HG02943 (cell line): ENCODE results near the gene IMPDH2.

Experiments used
- ATAC-seq: cut with Tn5 transposase; IDR thresholded peaks from one replicate; pipeline ENCODE4 v1.9.1; 2021; ENCODE audit warnings: mild to moderate bottlenecking, low read depth, moderate library complexity; ENCODE audit not compliant: unreplicated experiment

IMPDH2 gene

GRCh38 chr3:48984663-48985062 is 44.5 kb downstream of the IMPDH2 start:
- ATAC-seq, result no peak

- ATAC-seq, result no peak
Observed at GRCh38 chr3:48983096-48983495, 46.1 kb downstream of the IMPDH2 start.

- no peak for ATAC-seq
Observed at GRCh38 chr3:48982686-48983085, 46.5 kb downstream of the IMPDH2 start.

- no peak for ATAC-seq
Observed at GRCh38 chr3:48982016-48982415, 47.2 kb downstream of the IMPDH2 start.

GRCh38 chr3:48980295-48980694 is 48.9 kb downstream of the IMPDH2 start:
- ATAC-seq, result no peak

- no peak for ATAC-seq
Observed at GRCh38 chr3:48979451-48979850, 49.7 kb downstream of the IMPDH2 start.
